Measurements from ENCODE around the gene GALNT14.

Gene GALNT14

DNA sequence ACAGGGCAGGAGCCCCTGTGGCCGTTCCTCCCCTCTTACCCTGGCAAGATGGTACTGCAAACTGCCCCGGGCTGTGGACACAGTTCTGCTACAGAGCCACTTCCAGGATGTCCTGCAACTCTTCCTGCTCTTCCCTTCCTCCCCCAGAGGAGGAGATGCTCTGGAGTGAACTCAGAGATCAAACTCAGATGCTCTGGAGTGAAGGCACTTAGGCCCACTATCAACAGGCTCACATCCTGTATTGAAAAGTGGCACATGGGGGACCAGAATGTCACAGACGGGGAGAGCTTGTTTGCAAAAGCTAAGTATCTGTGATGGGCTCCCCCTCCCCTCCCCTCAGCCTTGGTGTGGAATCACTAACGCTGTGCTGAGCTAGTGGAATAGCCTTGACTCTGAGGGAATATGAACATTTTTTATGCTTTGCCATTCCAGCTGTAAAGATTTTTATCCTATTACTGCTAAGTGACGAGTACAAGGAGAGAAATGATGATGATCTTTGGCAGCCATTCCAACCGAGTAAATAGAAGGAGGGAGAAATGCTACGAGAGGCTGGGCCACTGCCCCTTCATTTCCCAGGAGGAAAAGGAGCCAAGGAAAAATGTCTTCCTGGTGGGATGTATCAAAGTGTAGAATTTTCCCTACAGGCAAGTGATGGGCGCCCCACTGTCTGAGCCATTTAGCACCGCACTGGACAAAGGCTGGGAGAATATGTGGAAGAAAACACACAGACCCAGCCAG, 152.6 kb downstream of the GALNT14 start:
- H3K36me3 ChIP-seq (ENCODE audit: insufficient read depth, low read length) = no peaks in the 10 kb centered on the region
- no peak for TF ChIP-seq EZH2phosphoT487 (IDR thresholded peaks at IDR 0.05; ENCODE audit: borderline replicate concordance)
- TF ChIP-seq, protein P1, sequence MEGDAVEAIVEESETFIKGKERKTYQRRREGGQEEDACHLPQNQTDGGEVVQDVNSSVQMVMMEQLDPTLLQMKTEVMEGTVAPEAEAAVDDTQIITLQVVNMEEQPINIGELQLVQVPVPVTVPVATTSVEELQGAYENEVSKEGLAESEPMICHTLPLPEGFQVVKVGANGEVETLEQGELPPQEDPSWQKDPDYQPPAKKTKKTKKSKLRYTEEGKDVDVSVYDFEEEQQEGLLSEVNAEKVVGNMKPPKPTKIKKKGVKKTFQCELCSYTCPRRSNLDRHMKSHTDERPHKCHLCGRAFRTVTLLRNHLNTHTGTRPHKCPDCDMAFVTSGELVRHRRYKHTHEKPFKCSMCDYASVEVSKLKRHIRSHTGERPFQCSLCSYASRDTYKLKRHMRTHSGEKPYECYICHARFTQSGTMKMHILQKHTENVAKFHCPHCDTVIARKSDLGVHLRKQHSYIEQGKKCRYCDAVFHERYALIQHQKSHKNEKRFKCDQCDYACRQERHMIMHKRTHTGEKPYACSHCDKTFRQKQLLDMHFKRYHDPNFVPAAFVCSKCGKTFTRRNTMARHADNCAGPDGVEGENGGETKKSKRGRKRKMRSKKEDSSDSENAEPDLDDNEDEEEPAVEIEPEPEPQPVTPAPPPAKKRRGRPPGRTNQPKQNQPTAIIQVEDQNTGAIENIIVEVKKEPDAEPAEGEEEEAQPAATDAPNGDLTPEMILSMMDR (conservative IDR thresholded peaks at IDR 0.05; ENCODE audit: low read length) = no peak
- H3K9me3 ChIP-seq (ENCODE audit: insufficient read depth, low read depth, low read length) = no peaks in the 10 kb centered on the region
- no peak overlapping the region for H3K4me2 ChIP-seq (ENCODE audit: low read depth, low read length, poor library complexity, severe bottlenecking)
- H2AFZ ChIP-seq (ENCODE audit: low read length) = no peak overlapping the region
- H3K9ac ChIP-seq (ENCODE audit: low read depth, low read length, poor library complexity, severe bottlenecking) = no peak overlapping the region
- H3K79me2 ChIP-seq (ENCODE audit: insufficient read depth, low read length) = no peaks in the 10 kb centered on the region
- no peaks in the 10 kb centered on the region for H3K9me2 ChIP-seq (replicated peaks; ENCODE audit: low read depth, low read length)
- H3K4me3 ChIP-seq (ENCODE audit: low read length, poor library complexity, severe bottlenecking) = no peak overlapping the region
- no peaks in the 10 kb centered on the region for H3F3A ChIP-seq (ENCODE audit: low read depth)
- H4K20me1 ChIP-seq (ENCODE audit: insufficient read depth, low read length, poor library complexity, severe bottlenecking) = no peaks in the 10 kb centered on the region
- H3K4me1 ChIP-seq (ENCODE audit: insufficient read depth, low read length, poor library complexity, severe bottlenecking) = no peaks in the 10 kb centered on the region
- H3K27me3 ChIP-seq (ENCODE audit: insufficient read depth, low read length, poor library complexity, severe bottlenecking) = no peaks in the 10 kb centered on the region

DNA sequence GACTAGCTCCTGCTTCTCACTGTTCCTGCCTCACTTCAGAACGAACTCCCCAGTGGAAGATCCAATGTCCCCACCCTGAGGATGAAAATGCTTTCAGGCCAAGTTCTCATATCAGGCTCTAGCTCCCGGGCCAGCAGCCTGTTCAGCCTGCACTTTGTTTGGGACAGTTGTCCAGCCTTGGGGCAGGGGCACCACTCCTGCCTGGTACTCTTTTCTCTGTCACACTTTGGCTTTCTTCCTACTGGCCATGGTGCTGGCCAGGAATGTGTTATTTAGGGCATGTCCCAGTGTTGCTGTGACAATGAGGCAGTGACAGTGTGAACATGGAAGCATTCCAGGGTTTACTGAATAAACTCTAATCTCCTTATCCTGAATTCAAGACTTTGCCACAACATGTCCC, 154.1 kb downstream of the GALNT14 start:
- no peaks in the 10 kb centered on the region for H3K9me3 ChIP-seq (ENCODE audit: insufficient read depth, low read depth, low read length)
- H3K4me2 ChIP-seq (ENCODE audit: low read depth, low read length, poor library complexity, severe bottlenecking) = no peak overlapping the region
- no peak overlapping the region for H3K4me3 ChIP-seq (ENCODE audit: low read length, poor library complexity, severe bottlenecking)
- no peaks in the 10 kb centered on the region for H3K27me3 ChIP-seq (ENCODE audit: insufficient read depth, low read length, poor library complexity, severe bottlenecking)
- no peaks in the 10 kb centered on the region for H3K79me2 ChIP-seq (ENCODE audit: insufficient read depth, low read length)
- no peaks in the 10 kb centered on the region for H3K9me2 ChIP-seq (replicated peaks; ENCODE audit: low read depth, low read length)
- H3K9ac ChIP-seq (ENCODE audit: low read depth, low read length, poor library complexity, severe bottlenecking) = no peak overlapping the region
- H3F3A ChIP-seq (ENCODE audit: low read depth) = no peaks in the 10 kb centered on the region
- TF ChIP-seq EZH2phosphoT487 (IDR thresholded peaks at IDR 0.05; ENCODE audit: borderline replicate concordance) = no peak
- TF ChIP-seq, protein P1 (conservative IDR thresholded peaks at IDR 0.05; ENCODE audit: low read length) = no peak
- H4K20me1 ChIP-seq (ENCODE audit: insufficient read depth, low read length, poor library complexity, severe bottlenecking) = no peaks in the 10 kb centered on the region
- no peaks in the 10 kb centered on the region for H3K36me3 ChIP-seq (ENCODE audit: insufficient read depth, low read length)
- H3K4me1 ChIP-seq (ENCODE audit: insufficient read depth, low read length, poor library complexity, severe bottlenecking) = no peaks in the 10 kb centered on the region
- no peak overlapping the region for H2AFZ ChIP-seq (ENCODE audit: low read length)

DNA sequence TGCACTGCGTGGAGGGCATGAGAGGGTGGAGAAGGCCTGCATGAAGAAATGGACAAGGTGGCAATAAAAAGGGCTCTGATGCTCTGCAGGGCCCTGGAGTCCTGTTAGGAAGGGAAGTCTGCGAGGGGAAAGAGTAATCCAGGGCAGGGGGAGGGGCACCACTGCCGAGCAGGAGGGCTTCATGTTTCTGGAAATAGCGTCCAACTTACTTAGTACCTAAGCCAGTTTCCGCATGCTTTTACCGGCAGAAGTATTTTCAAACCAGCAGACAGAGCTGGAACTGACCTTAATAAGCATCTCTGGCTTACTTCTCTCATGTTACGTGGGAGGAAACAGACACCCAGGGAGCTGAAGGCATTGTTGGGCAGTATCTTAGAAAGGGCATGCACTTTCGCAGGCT, 156.7 kb downstream of the GALNT14 start:
- Histone ChIP-seq H3K9me2 (replicated peaks; ENCODE audit: low read depth, low read length) (no peaks in the 10 kb centered on the region), H3K9ac (ENCODE audit: low read depth, low read length, poor library complexity, severe bottlenecking) (no peak overlapping the region), H4K20me1 (ENCODE audit: insufficient read depth, low read length, poor library complexity, severe bottlenecking) (no peaks in the 10 kb centered on the region), H3K4me2 (ENCODE audit: low read depth, low read length, poor library complexity, severe bottlenecking) (no peak overlapping the region), H3F3A (ENCODE audit: low read depth) (no peaks in the 10 kb centered on the region), H3K9me3 (ENCODE audit: insufficient read depth, low read depth, low read length) (no peaks in the 10 kb centered on the region), H3K79me2 (ENCODE audit: insufficient read depth, low read length) (no peaks in the 10 kb centered on the region), H2AFZ (ENCODE audit: low read length) (no peak overlapping the region), H3K4me3 (ENCODE audit: low read length, poor library complexity, severe bottlenecking) (no peak overlapping the region), H3K36me3 (ENCODE audit: insufficient read depth, low read length) (no peaks in the 10 kb centered on the region), H3K4me1 (ENCODE audit: insufficient read depth, low read length, poor library complexity, severe bottlenecking) (no peaks in the 10 kb centered on the region), H3K27me3 (ENCODE audit: insufficient read depth, low read length, poor library complexity, severe bottlenecking) (no peaks in the 10 kb centered on the region)
- no peak for TF ChIP-seq EZH2phosphoT487 (IDR thresholded peaks at IDR 0.05; ENCODE audit: borderline replicate concordance)
- TF ChIP-seq, protein P1 (conservative IDR thresholded peaks at IDR 0.05; ENCODE audit: low read length) = no peak
